IMR-90 (cell line): ENCODE data around the gene NCK1. TPM values are rescaled to one million over a fixed set of nuclear protein-coding genes. Genes with fewer than 3 reads are reported as not detected.
A peak's percentile ranks its signal among the peaks of the same experiment; 100 is the strongest.

Source experiments
- ATAC-seq: fragments of 200-7000 bp; cut with Tn5 transposase; 2 replicates; pipeline ENCODE4 v1.9.1; 2020; ENCODE audit warnings: low read depth, mild to moderate bottlenecking, moderate library complexity
- BruUV-seq: library from RNA; stranded (reverse); fragments of 400-500 nt; replicated peaks from 2 replicates; lab custom pipeline; 2021; lab: Mats Ljungman, UMichigan
- CTCF ChIA-PET: fragments of 300-600 bp; formaldehyde crosslinking; extraction: SDS; loops from one replicate; lab custom pipeline; 2021; ENCODE audit warnings: antibody characterized with exemption; lab: Yijun Ruan, JAX
- POLR2A ChIA-PET: fragments of 300-600 bp; sonication (Branson Sonifier 250); formaldehyde crosslinking; loops from one replicate; lab custom pipeline; 2022; ENCODE audit warnings: antibody characterized with exemption; ENCODE audit not compliant: unreplicated experiment; lab: Charles Lee
- DNase-seq: peaks from one replicate; pipeline ENCODE4 v3.0.0; 2013
- H2AFZ ChIP-seq: replicated peaks from 2 replicates; pipeline ENCODE3; 2013; ENCODE audit warnings: low read length, mild to moderate bottlenecking; ENCODE audit not compliant: poor library complexity
- H2AK5ac ChIP-seq: 2 replicates; pipeline ENCODE4 v1.6.1; 2013; ENCODE audit warnings: low read depth, low read length, inconsistent platforms
- H2AK9ac ChIP-seq: replicated peaks from 2 replicates; pipeline ENCODE3; 2013; ENCODE audit warnings: mild to moderate bottlenecking, low read depth, low read length, moderate library complexity; ENCODE audit not compliant: poor library complexity
- H2BK120ac ChIP-seq: 2 replicates; pipeline ENCODE4 v1.6.1; 2013; ENCODE audit warnings: low read depth, low read length, inconsistent platforms
- H2BK15ac ChIP-seq: 3 replicates; pipeline ENCODE4 v1.6.1; 2013; ENCODE audit warnings: low read depth, low read length, inconsistent platforms
- H2BK20ac ChIP-seq: 2 replicates; pipeline ENCODE4 v1.6.1; 2013; ENCODE audit warnings: low read depth, mild to moderate bottlenecking, inconsistent platforms, low read length, moderate library complexity
- H2BK5ac ChIP-seq: 2 replicates; pipeline ENCODE4 v1.6.1; 2013; ENCODE audit warnings: mild to moderate bottlenecking, low read depth, low read length, inconsistent platforms; ENCODE audit not compliant: poor library complexity, severe bottlenecking
- H3K14ac ChIP-seq: replicated peaks from 2 replicates; pipeline ENCODE4 v1.6.1; 2013; ENCODE audit warnings: low read depth, low read length, inconsistent platforms
- H3K18ac ChIP-seq: 2 replicates; pipeline ENCODE4 v1.6.1; 2013; ENCODE audit warnings: low read depth, low read length, control low read depth
- H3K23ac ChIP-seq: 2 replicates; pipeline ENCODE4 v1.6.1; 2013; ENCODE audit warnings: low read depth, low read length, inconsistent platforms
- H3K27ac ChIP-seq: 2 replicates; pipeline ENCODE4 v1.5.1; 2013; ENCODE audit warnings: mild to moderate bottlenecking, control low read depth, low read length; ENCODE audit not compliant: insufficient read depth
- H3K27me3 ChIP-seq: 2 replicates; pipeline ENCODE4 v1.6.1; 2013; ENCODE audit warnings: low read length; ENCODE audit not compliant: control insufficient read depth, insufficient read depth
- H3K36me3 ChIP-seq: 2 replicates; pipeline ENCODE4 v1.6.1; 2013; ENCODE audit warnings: low read length, mixed read lengths; ENCODE audit not compliant: control insufficient read depth, insufficient read depth
- H3K4ac ChIP-seq: 2 replicates; pipeline ENCODE4 v1.6.1; 2013; ENCODE audit warnings: low read depth, low read length, inconsistent platforms
- H3K4me1 ChIP-seq: 2 replicates; pipeline ENCODE4 v1.6.1; 2013; ENCODE audit warnings: low read length, mixed read lengths; ENCODE audit not compliant: control insufficient read depth, insufficient read depth
- H3K4me2 ChIP-seq: 2 replicates; pipeline ENCODE4 v1.6.1; 2013; ENCODE audit warnings: low read depth, mild to moderate bottlenecking, control low read depth, low read length, moderate library complexity
- H3K4me3 ChIP-seq: 2 replicates; pipeline ENCODE4 v1.5.1; 2013; ENCODE audit warnings: low read depth, mild to moderate bottlenecking, control low read depth, low read length, moderate library complexity; ENCODE audit not compliant: insufficient read depth
- H3K56ac ChIP-seq: 2 replicates; pipeline ENCODE4 v1.6.1; 2013; ENCODE audit warnings: low read length, inconsistent platforms; ENCODE audit not compliant: insufficient read depth; ENCODE audit errors: extremely low read depth
- H3K79me1 ChIP-seq, 2 experiments: 2 replicates each; pipeline ENCODE4 v1.6.1; 2013; ENCODE audit warnings: low read length in 2 of 2, inconsistent platforms in 1 of 2, low read depth in 1 of 2
- H3K9ac ChIP-seq: 2 replicates; pipeline ENCODE4 v1.6.1; 2013; ENCODE audit warnings: low read depth, low read length, control low read depth
- H3K9me1 ChIP-seq: 2 replicates; pipeline ENCODE4 v1.6.1; 2013; ENCODE audit warnings: low read length, inconsistent platforms; ENCODE audit not compliant: insufficient read depth
- H3K9me3 ChIP-seq: 2 replicates; pipeline ENCODE4 v1.6.1; 2013; ENCODE audit warnings: low read length; ENCODE audit not compliant: control insufficient read depth, insufficient read depth
- H4K20me1 ChIP-seq: 2 replicates; pipeline ENCODE4 v1.6.1; 2013; ENCODE audit warnings: low read length, inconsistent platforms; ENCODE audit not compliant: insufficient read depth
- H4K5ac ChIP-seq: 2 replicates; pipeline ENCODE4 v1.6.1; 2013; ENCODE audit warnings: mild to moderate bottlenecking, low read depth, low read length, control low read depth
- H4K8ac ChIP-seq, 2 experiments: 2 replicates each; pipeline ENCODE4 v1.6.1; 2013; ENCODE audit warnings: low read depth in 2 of 2, low read length in 2 of 2, control low read depth in 1 of 2, inconsistent platforms in 1 of 2
- H4K91ac ChIP-seq: 2 replicates; pipeline ENCODE4 v1.6.1; 2013; ENCODE audit warnings: low read depth, low read length, inconsistent platforms; ENCODE audit not compliant: insufficient read depth
- MAZ ChIP-seq: IDR thresholded peaks from 2 replicates; pipeline ENCODE4 v1.6.1; 2012; ENCODE audit warnings: low read depth, mild to moderate bottlenecking, low read length, improper control_type of control experiment, moderate library complexity, borderline replicate concordance
- POLR2A ChIP-seq: IDR thresholded peaks from 2 replicates; pipeline ENCODE4 v1.6.1; 2012; ENCODE audit warnings: mild to moderate bottlenecking, low read depth, low read length
- WGBS, 2 experiments: methylation state at CpG; one replicate each; pipeline versions ENCODE4 v1.1.5 to v1.1.7; 2013; ENCODE audit warnings: missing lambda C conversion rate in 2 of 2; ENCODE audit not compliant: insufficient read length in 1 of 2; ENCODE audit errors: extremely low coverage in 2 of 2; 5-methylcytosine and 5-hydroxymethylcytosine counted together
- dilution Hi-C: fragments of 300-500 bp; cut with HindIII; formaldehyde crosslinking; loops from one replicate; pipeline ENCODE4 v1.14.3; 2018; ENCODE audit warnings: low sequenced_read_pairs; ENCODE audit not compliant: unreplicated experiment
- in situ Hi-C: fragments of 300-500 bp; cut with MboI; formaldehyde crosslinking; loops from 3 replicates; pipeline ENCODE4 v1.14.3; 2019; ENCODE audit warnings: low sequenced_read_pairs, inconsistent platforms, mixed read lengths
- intact Hi-C: fragments of 100-400 bp; cut with micrococcal nuclease; formaldehyde crosslinking; loops from 2 replicates; pipeline ENCODE4 v1.10.0; 2022
- polyA plus RNA-seq, 3 experiments: library from polyadenylated mRNA; depleted of rRNA; stranded (reverse); fragments of >200 nt; gene quantifications; 2 replicates each; pipeline ENCODE4 v1.2.3, GENCODE V29; 2012; ENCODE audit warnings: low replicate concordance in 1 of 3
- total RNA-seq: library from RNA; depleted of rRNA; stranded (reverse); fragments of >200 nt; gene quantifications from 2 replicates; pipeline ENCODE4 v1.2.3, GENCODE V29; 2012
- TF ChIP-seq, protein P1 (sequence below): conservative IDR thresholded peaks from 2 replicates; pipeline ENCODE4 v1.5.1; 2012; ENCODE audit warnings: mild to moderate bottlenecking, low read depth, low read length, improper control_type of control experiment
- TF ChIP-seq, protein P2 (sequence below): fragments of 150-350 bp; IDR thresholded peaks from 2 replicates; pipeline ENCODE4 v1.6.1; 2016; ENCODE audit warnings: low read depth, mild to moderate bottlenecking, low read length, moderate library complexity, borderline replicate concordance

The NCK1 gene
- total and polyA plus RNA-seq, 2 of the 4 experiments (the other 2 are of a cell fraction) = 23.7 to 24.3 TPM

- Histone ChIP-seq H2AK5ac (peak within 1 kb of the TSS; percentile 33; the same call in 1 of the 2 replicates), H2BK5ac (peak within 1 kb of the TSS; percentile 69), H3K18ac (peak within 1 kb of the TSS; percentile 30), H3K56ac (peak within 1 kb of the TSS; percentile 72), H3K4me1 (peaks cover 4% of the 10 kb centered on the region), H2BK20ac (peak within 1 kb of the TSS; percentile 75), H3K9me1 (0 out of 2 replicates have a peak, but pooled peaks cover 10% of the 10 kb centered on the region), H3K23ac (peak within 1 kb of the TSS; percentile 87), H3K36me3 (no peaks in the 10 kb centered on the region), H2AK9ac (peak within 1 kb of the TSS; percentile 81), H4K5ac (peak within 1 kb of the TSS; percentile 18; the same call in 1 of the 2 replicates), H3K27me3 (no peaks in the 10 kb centered on the region), H3K4ac (peak within 1 kb of the TSS; percentile 82), H3K4me2 (peak within 1 kb of the TSS; percentile 93), H4K20me1 (peaks cover 11% of the 10 kb centered on the region), H2AFZ (peak within 1 kb of the TSS; percentile 95), H3K4me3 (peak within 1 kb of the TSS; percentile 48), H3K9me3 (no peaks in the 10 kb centered on the region), H3K27ac (peak within 1 kb of the TSS; percentile 75), H4K8ac (peak within 1 kb of the TSS; percentile 74 to 82), H3K79me1 (peaks cover 5 to 19% of the 10 kb centered on the region in 2 experiments), H3K14ac (peak within 1 kb of the TSS; percentile 81), H2BK15ac (peak within 1 kb of the TSS; percentile 33; the same call in 2 of the 3 replicates), H3K9ac (peak within 1 kb of the TSS; percentile 51), H4K91ac (peak within 1 kb of the TSS; percentile 72), H2BK120ac (peak within 1 kb of the TSS; percentile 54)
- CTCF ChIA-PET = no interaction called here
- 0% methylated on average over 11 of the region's 60 CpGs; no CpG with 5 or more reads in 1 of the 2 experiments for WGBS, 2 experiments
- peak; percentile 12; the same call in 1 of the 2 replicates for TF ChIP-seq POLR2A
- TF ChIP-seq, protein P1, sequence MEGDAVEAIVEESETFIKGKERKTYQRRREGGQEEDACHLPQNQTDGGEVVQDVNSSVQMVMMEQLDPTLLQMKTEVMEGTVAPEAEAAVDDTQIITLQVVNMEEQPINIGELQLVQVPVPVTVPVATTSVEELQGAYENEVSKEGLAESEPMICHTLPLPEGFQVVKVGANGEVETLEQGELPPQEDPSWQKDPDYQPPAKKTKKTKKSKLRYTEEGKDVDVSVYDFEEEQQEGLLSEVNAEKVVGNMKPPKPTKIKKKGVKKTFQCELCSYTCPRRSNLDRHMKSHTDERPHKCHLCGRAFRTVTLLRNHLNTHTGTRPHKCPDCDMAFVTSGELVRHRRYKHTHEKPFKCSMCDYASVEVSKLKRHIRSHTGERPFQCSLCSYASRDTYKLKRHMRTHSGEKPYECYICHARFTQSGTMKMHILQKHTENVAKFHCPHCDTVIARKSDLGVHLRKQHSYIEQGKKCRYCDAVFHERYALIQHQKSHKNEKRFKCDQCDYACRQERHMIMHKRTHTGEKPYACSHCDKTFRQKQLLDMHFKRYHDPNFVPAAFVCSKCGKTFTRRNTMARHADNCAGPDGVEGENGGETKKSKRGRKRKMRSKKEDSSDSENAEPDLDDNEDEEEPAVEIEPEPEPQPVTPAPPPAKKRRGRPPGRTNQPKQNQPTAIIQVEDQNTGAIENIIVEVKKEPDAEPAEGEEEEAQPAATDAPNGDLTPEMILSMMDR = 0 out of 2 replicates have a peak, but pooled peaks have one; percentile 4
- TF ChIP-seq MAZ = peak; percentile 71; the same call in 1 of the 2 replicates
- TF ChIP-seq, protein P2, sequence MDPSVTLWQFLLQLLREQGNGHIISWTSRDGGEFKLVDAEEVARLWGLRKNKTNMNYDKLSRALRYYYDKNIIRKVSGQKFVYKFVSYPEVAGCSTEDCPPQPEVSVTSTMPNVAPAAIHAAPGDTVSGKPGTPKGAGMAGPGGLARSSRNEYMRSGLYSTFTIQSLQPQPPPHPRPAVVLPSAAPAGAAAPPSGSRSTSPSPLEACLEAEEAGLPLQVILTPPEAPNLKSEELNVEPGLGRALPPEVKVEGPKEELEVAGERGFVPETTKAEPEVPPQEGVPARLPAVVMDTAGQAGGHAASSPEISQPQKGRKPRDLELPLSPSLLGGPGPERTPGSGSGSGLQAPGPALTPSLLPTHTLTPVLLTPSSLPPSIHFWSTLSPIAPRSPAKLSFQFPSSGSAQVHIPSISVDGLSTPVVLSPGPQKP = no peak
- ATAC-seq = peak; percentile 79
- POLR2A ChIA-PET = no interaction called here
- dilution Hi-C loops = no loop called here
- no TSS peak for BruUV-seq
- DNase-seq = peak; percentile 52
- in situ Hi-C loops = no loop called here
- intact Hi-C loops = loop anchor here (1.0 to 2.0 kb wide), 3 partner anchors 32 to 195 kb away; partner anchors contain the start of gene STAG1
Observed at GRCh38 chr3:136818769-136819391, 43.1 kb upstream of the NCK1 start, which contains the start of gene SLC35G2. Gene SLC35G2, plus strand, starts transcription at chr3:136819126. Its CDS starts 35,335 bp downstream, at chr3:136854461.
